ENCODE measurements around the gene CD74.

DNA sequence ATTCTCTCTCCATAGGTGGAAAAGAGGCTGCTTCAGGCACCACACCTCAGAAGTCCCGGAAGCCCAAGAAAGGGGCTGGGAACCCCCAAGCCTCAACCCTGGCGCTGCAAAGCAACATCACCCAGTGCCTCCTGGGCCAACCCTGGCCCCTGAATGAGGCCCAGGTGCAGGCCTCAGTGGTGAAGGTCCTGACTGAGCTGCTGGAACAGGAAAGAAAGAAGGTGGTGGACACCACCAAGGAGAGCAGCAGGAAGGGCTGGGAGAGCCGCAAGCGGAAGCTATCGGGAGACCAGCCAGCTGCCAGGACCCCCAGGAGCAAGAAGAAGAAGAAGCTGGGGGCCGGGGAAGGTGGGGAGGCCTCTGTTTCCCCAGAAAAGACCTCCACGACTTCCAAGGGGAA, 16.4 kb downstream of the CD74 start:
- TF ChIP-seq POLR2A (IDR thresholded peaks at IDR 0.05) (no peak), CTCF (IDR thresholded peaks at IDR 0.05) (no peak)

All from thyroid gland (tissue), 4 donors.